OCI-LY1 (cell line): ENCODE measurements around the gene DNAJC3.

Experiments
- H2AFZ ChIP-seq: fragments of 200-600 bp; sonication (generic), shearing (Covaris generic); 2 replicates; pipeline ENCODE4 v1.6.0; 2014; ENCODE audit warnings: antibody characterized with exemption, mild to moderate bottlenecking, low read length
- H3F3A ChIP-seq: fragments of 200-600 bp; sonication (generic), shearing (Covaris generic); 2 replicates; pipeline ENCODE4 v1.6.0; 2014; ENCODE audit warnings: mild to moderate bottlenecking, antibody characterized with exemption, low read length, moderate library complexity; ENCODE audit not compliant: insufficient read depth
- H3K27ac ChIP-seq: fragments of 200-600 bp; sonication (generic); 2 replicates; pipeline ENCODE4 v1.5.1; 2014; ENCODE audit warnings: low read length, mixed run types, mild to moderate bottlenecking, low read depth; ENCODE audit not compliant: poor library complexity, severe bottlenecking
- H3K27me3 ChIP-seq: fragments of 200-600 bp; sonication (generic); 2 replicates; pipeline ENCODE4 v1.6.0; 2014; ENCODE audit warnings: antibody characterized with exemption, mild to moderate bottlenecking, low read length, moderate library complexity; ENCODE audit not compliant: insufficient read depth
- H3K36me3 ChIP-seq: fragments of 200-600 bp; sonication (generic); 2 replicates; pipeline ENCODE4 v1.6.1; 2014; ENCODE audit warnings: mild to moderate bottlenecking, antibody characterized with exemption, low read length, moderate library complexity, mixed read lengths; ENCODE audit not compliant: insufficient read depth
- H3K4me1 ChIP-seq: fragments of 200-600 bp; sonication (generic); 2 replicates; pipeline ENCODE4 v1.5.1; 2014; ENCODE audit warnings: mild to moderate bottlenecking, low read length, moderate library complexity; ENCODE audit not compliant: insufficient read depth, severe bottlenecking
- H3K4me2 ChIP-seq: fragments of 200-600 bp; sonication (generic), shearing (Covaris generic); 2 replicates; pipeline ENCODE4 v1.6.1; 2014; ENCODE audit warnings: low read length
- H3K4me3 ChIP-seq: fragments of 200-600 bp; sonication (generic); 2 replicates; pipeline ENCODE4 v1.5.1; 2014; ENCODE audit warnings: low read length, low read depth, mild to moderate bottlenecking, mixed read lengths; ENCODE audit not compliant: poor library complexity, severe bottlenecking
- H3K79me2 ChIP-seq: fragments of 200-600 bp; shearing (Covaris generic); 2 replicates; pipeline ENCODE4 v1.6.1; 2016; ENCODE audit warnings: mixed run types, low read length, mixed read lengths; ENCODE audit not compliant: insufficient read depth
- H3K9ac ChIP-seq: fragments of 200-600 bp; sonication (generic), shearing (Covaris generic); 2 replicates; pipeline ENCODE4 v1.6.1; 2014; ENCODE audit warnings: mild to moderate bottlenecking, low read length, mixed read lengths
- H3K9me2 ChIP-seq: fragments of 200-600 bp; sonication (generic), shearing (Covaris generic); 2 replicates; pipeline ENCODE4 v1.6.1; 2014; ENCODE audit warnings: low read depth, mild to moderate bottlenecking, low read length, mixed read lengths
- H3K9me3 ChIP-seq: fragments of 200-600 bp; shearing (Covaris generic); 2 replicates; pipeline ENCODE4 v1.6.1; 2014; ENCODE audit warnings: low read length, mixed read lengths
- H4K20me1 ChIP-seq: fragments of 200-600 bp; sonication (generic), shearing (Covaris generic); 2 replicates; pipeline ENCODE4 v1.6.0; 2016; ENCODE audit warnings: mild to moderate bottlenecking, low read length; ENCODE audit not compliant: insufficient read depth
- CTCF ChIP-seq: fragments of 200-600 bp; sonication (generic), shearing (Covaris generic); IDR thresholded peaks from 2 replicates; pipeline ENCODE4 v1.5.1; 2017; ENCODE audit warnings: mild to moderate bottlenecking, antibody characterized with exemption, low read length, moderate library complexity, mixed read lengths
- EZH2 ChIP-seq: fragments of 200-600 bp; sonication (generic), shearing (Covaris generic); IDR thresholded peaks from 2 replicates; pipeline ENCODE4 v1.8.0; 2017; ENCODE audit warnings: borderline replicate concordance, mixed run types, mild to moderate bottlenecking, antibody characterized with exemption, low read length, moderate library complexity, mixed read lengths

DNAJC3 gene

GRCh38 chr13:95793781-95794180 lies 116.8 kb downstream of the DNAJC3 start:
- Histone ChIP-seq H2AFZ (no peak overlapping the region), H3K79me2 (no peaks in the 10 kb centered on the region), H3K27me3 (no peaks in the 10 kb centered on the region), H3F3A (no peaks in the 10 kb centered on the region), H3K4me3 (no peak overlapping the region), H3K4me1 (no peaks in the 10 kb centered on the region), H3K27ac (no peak overlapping the region), H3K9me3 (no peaks in the 10 kb centered on the region), H3K9ac (no peak overlapping the region), H3K9me2 (no peaks in the 10 kb centered on the region), H3K4me2 (no peak overlapping the region), H4K20me1 (no peaks in the 10 kb centered on the region), H3K36me3 (peaks cover 56% of the 10 kb centered on the region)
- TF ChIP-seq CTCF (no peak), EZH2 (no peak)

GRCh38 chr13:95797016-95797415 lies 120.1 kb downstream of the DNAJC3 start:
- Histone ChIP-seq H3K79me2 (no peaks in the 10 kb centered on the region), H3F3A (no peaks in the 10 kb centered on the region), H3K36me3 (peaks cover 25% of the 10 kb centered on the region), H2AFZ (no peak overlapping the region), H4K20me1 (no peaks in the 10 kb centered on the region), H3K9ac (no peak overlapping the region), H3K4me3 (no peak overlapping the region), H3K4me2 (no peak overlapping the region), H3K4me1 (no peaks in the 10 kb centered on the region), H3K9me3 (no peaks in the 10 kb centered on the region), H3K9me2 (no peaks in the 10 kb centered on the region), H3K27ac (no peak overlapping the region), H3K27me3 (no peaks in the 10 kb centered on the region)
- TF ChIP-seq CTCF (no peak), EZH2 (no peak)

GRCh38 chr13:95800436-95800835 lies 123.5 kb downstream of the DNAJC3 start:
- no peaks in the 10 kb centered on the region for H3K4me1 ChIP-seq
- no peaks in the 10 kb centered on the region for H3K9me2 ChIP-seq
- H3K4me3 ChIP-seq, result no peak overlapping the region
- H3K4me2 ChIP-seq, result no peak overlapping the region
- TF ChIP-seq EZH2 (no peak), CTCF (no peak)
- H3K9ac ChIP-seq, result no peak overlapping the region
- no peaks in the 10 kb centered on the region for H4K20me1 ChIP-seq
- no peak overlapping the region for H2AFZ ChIP-seq
- H3K79me2 ChIP-seq, result no peaks in the 10 kb centered on the region
- H3K9me3 ChIP-seq, result 0 out of 2 replicates have a peak, but pooled peaks cover 9% of the 10 kb centered on the region
- H3F3A ChIP-seq, result no peaks in the 10 kb centered on the region
- no peaks in the 10 kb centered on the region for H3K27me3 ChIP-seq
- H3K36me3 ChIP-seq, result no peaks in the 10 kb centered on the region
- no peak overlapping the region for H3K27ac ChIP-seq
